GM21423 (cell line): ENCODE data around the gene TNIK.

ENCODE experiments used
- ATAC-seq: cut with Tn5 transposase; IDR thresholded peaks from one replicate; pipeline ENCODE4 v1.9.1; 2021; ENCODE audit warnings: mild to moderate bottlenecking, moderate library complexity; ENCODE audit not compliant: unreplicated experiment

Gene TNIK

GRCh38 chr3:171237009-171237385 lies 223.2 kb downstream of the TNIK start:
- ATAC-seq, result no peak

GRCh38 chr3:171236265-171237008 lies 223.8 kb downstream of the TNIK start:
- ATAC-seq, result no peak

- no peak for ATAC-seq
These were observed 225.8 kb downstream of the TNIK start for GRCh38 chr3:171234298-171235010.

GRCh38 chr3:171231361-171231760 lies 228.8 kb downstream of the TNIK start:
- no peak for ATAC-seq

- no peak for ATAC-seq
These were observed 229.3 kb downstream of the TNIK start for GRCh38 chr3:171230865-171231264.

- ATAC-seq, result no peak
These were observed 231.0 kb downstream of the TNIK start for GRCh38 chr3:171229173-171229572.

- no peak for ATAC-seq
These were observed 232.0 kb downstream of the TNIK start for GRCh38 chr3:171228240-171228639.

- ATAC-seq, result no peak
These were observed 232.4 kb downstream of the TNIK start for GRCh38 chr3:171227828-171228227.

GRCh38 chr3:171227359-171227758 lies 232.8 kb downstream of the TNIK start:
- ATAC-seq, result no peak

GRCh38 chr3:171226794-171227193 lies 233.4 kb downstream of the TNIK start:
- ATAC-seq, result no peak

- ATAC-seq, result no peak
These were observed 234.5 kb downstream of the TNIK start for GRCh38 chr3:171225708-171226107.

- no peak for ATAC-seq
These were observed 235.0 kb downstream of the TNIK start for GRCh38 chr3:171225165-171225564.

- no peak for ATAC-seq
These were observed 236.8 kb downstream of the TNIK start for GRCh38 chr3:171223396-171223795.

GRCh38 chr3:171222995-171223394 lies 237.2 kb downstream of the TNIK start:
- no peak for ATAC-seq

- ATAC-seq, result no peak
These were observed 238.6 kb downstream of the TNIK start for GRCh38 chr3:171221597-171221996.

- no peak for ATAC-seq
These were observed 239.1 kb downstream of the TNIK start for GRCh38 chr3:171221104-171221503.

- no peak for ATAC-seq
These were observed 240.9 kb downstream of the TNIK start for GRCh38 chr3:171219258-171219657.

GRCh38 chr3:171218069-171218468 lies 242.1 kb downstream of the TNIK start:
- ATAC-seq, result no peak

- ATAC-seq, result no peak
These were observed 246.3 kb downstream of the TNIK start for GRCh38 chr3:171213907-171214306.

GRCh38 chr3:171213178-171213577 lies 247.0 kb downstream of the TNIK start:
- ATAC-seq, result no peak

GRCh38 chr3:171212648-171213047 lies 247.6 kb downstream of the TNIK start:
- ATAC-seq, result no peak

- ATAC-seq, result no peak
These were observed 253.9 kb downstream of the TNIK start for GRCh38 chr3:171206283-171206682.
